Measurements from ENCODE around the gene PLCG2.

DNA sequence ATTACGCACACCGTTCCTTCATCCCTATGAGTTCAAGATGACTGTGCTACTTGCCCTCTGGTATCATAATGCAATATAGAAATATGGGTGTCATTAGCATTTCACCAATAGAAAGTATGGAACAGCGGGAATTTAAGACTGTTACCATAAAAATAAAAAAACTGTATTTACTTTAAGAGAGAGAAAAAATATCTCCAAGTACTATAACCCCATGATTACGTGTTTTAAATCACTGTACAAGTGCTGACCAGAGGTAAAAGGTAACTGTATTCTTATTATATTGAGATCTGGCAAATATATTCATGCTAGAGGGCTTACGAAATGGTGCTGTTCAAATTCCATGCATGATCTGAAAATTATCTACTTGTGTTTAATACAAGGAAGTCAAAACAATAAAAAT is 226.9 kb downstream of the PLCG2 start:
- TF ChIP-seq EZH2 (IDR thresholded peaks at IDR 0.05) = no peak
- no peak for TF ChIP-seq POLR2AphosphoS5 (IDR thresholded peaks at IDR 0.05; ENCODE audit: borderline replicate concordance, low read depth, low read length)

Data from SK-N-MC (cell line).